AG09319 (cell line): Measurements from ENCODE around the gene MAST2.

Source experiments
- DNase-seq: peaks from one replicate; pipeline ENCODE4 v3.0.0-alpha.2; 2010; ENCODE audit warnings: low read depth; ENCODE audit errors: extremely low read depth
- TF ChIP-seq, protein P1 (sequence below): IDR thresholded peaks from 2 replicates; pipeline ENCODE4 v1.5.1; 2011; ENCODE audit warnings: low read depth, mild to moderate bottlenecking, inconsistent platforms, low read length, moderate library complexity

MAST2 gene

DNA sequence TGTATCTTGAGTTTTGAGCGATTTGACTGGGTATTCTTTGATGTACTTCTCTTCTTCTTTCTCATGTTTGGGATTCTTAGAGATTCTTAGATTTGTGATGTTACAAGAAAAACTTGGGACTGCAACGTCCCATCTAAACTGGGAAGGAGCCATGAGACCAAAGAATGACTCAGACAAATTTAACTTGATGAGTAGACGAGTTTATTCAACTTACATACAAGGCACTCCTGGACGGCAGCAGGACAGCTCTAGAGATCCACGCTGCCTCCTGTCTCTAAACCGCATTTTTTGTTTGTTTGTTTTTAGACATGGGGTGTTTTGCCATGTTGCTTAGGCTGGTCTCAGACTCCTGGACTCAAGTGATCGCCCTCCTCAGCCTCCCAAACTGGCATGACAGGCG, 191.9 kb downstream of the MAST2 start:
- TF ChIP-seq, protein P1, sequence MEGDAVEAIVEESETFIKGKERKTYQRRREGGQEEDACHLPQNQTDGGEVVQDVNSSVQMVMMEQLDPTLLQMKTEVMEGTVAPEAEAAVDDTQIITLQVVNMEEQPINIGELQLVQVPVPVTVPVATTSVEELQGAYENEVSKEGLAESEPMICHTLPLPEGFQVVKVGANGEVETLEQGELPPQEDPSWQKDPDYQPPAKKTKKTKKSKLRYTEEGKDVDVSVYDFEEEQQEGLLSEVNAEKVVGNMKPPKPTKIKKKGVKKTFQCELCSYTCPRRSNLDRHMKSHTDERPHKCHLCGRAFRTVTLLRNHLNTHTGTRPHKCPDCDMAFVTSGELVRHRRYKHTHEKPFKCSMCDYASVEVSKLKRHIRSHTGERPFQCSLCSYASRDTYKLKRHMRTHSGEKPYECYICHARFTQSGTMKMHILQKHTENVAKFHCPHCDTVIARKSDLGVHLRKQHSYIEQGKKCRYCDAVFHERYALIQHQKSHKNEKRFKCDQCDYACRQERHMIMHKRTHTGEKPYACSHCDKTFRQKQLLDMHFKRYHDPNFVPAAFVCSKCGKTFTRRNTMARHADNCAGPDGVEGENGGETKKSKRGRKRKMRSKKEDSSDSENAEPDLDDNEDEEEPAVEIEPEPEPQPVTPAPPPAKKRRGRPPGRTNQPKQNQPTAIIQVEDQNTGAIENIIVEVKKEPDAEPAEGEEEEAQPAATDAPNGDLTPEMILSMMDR, result no peak
- DNase-seq, result no peak

DNA sequence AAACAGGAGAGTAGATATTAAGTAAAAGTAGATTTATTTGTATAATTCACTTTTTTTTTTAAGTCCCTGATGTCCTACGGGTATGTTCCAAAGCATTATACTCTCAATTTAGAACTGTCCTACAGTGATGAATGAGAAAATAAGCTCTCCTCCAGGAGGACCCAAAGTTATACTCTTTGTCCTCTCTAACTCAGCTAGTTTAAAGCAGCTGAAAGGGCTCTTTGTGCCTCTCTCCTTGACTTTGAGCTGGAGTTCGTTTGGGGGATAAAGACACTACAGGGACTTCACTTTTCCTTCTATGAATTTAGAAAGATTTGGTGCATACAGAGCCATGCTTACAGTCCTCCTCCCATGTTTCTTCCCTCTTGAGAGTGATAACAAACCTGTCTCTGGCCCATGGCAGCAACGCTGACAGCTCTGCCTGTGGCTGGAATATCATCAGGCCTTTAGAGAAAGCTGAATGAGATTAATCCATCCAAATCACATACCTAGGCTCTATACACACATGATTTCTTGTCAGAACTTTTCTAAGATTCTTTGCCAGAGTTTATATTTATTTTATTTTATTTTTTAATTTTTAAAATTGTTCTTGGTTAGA, 194.7 kb downstream of the MAST2 start:
- no peak for DNase-seq
- TF ChIP-seq, protein P1, result no peak

DNA sequence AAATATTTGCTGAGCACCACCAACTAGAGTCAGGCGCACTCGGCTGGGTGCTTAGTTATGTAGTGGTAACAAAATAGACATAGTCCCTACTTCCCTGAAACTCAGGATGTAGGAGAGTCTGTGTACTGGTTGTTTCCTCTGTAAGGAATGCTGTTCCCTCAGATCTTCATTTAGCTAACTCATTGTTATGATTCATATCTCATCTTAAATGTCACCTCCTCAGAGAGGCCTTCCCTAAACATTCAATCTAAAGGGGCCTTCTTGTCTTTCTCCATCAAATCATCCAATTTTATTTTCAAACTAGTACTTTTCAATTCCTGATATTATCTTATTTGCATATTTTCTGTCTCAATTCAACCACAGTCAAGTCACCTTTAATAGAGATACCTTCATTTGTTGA, 196.1 kb downstream of the MAST2 start:
- TF ChIP-seq, protein P1, result no peak
- DNase-seq, result no peak

DNA sequence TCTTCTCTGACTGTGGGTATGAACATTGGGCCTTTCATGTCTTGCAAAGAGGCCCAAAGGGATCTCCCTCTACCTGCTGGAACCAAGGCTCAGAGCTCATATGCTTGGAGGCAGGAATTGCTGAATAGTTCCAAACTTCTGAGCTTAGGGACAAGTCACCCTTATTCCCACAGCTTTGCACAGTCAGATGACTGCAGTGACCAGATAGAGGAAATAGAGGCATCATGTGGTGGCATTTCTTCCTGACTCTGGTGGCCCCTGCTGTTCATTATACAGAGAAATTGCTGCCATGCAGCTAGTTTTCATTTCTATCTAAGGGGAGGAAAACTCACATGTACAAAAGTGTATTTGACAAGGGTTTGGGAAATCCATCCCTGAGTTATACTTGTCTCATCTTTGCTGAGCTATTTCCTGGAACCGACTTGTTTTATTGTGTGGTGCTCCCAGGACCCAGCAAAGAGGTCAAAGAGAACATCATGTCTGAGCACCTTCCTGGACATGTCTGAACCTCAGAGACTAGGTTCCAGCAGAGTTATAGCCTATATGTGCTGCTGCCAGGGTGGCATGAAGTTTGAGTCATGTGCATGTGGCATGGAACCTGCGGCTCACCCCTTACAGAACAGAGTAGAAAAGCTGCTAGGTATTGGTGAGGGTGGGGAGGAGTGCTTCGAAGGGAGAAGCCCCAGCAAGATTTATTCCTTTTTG, 197.8 kb downstream of the MAST2 start:
- TF ChIP-seq, protein P1, result no peak
- DNase-seq, result no peak

DNA sequence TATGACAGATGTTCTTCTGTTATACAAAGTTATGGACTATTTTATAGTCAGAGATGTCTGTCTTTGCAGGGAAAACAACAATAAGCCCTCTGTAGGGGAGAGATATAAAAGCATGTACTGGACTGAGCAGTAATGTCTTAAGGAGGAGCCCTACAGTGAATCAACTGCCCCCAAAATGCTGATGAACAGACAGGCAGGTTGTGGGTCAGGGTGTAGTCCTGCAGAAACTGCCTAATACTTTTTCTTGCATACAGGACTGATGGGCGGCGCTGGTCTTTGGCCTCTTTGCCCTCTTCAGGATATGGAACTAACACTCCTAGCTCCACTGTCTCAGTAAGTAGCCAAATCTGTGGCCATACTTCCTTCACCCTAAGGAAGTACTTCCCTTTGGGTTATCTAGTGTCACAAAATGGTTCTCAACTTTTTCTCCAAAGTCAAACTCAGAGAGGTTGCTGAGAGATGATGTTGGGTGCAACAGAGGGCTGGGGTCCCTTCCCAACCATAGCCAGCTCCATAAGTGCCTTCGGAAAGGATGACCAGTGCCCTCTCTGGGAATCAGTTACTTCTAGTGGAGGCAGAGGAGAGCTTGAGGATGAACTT, 199.2 kb downstream of the MAST2 start:
- TF ChIP-seq, protein P1, result no peak
- DNase-seq, result no peak

DNA sequence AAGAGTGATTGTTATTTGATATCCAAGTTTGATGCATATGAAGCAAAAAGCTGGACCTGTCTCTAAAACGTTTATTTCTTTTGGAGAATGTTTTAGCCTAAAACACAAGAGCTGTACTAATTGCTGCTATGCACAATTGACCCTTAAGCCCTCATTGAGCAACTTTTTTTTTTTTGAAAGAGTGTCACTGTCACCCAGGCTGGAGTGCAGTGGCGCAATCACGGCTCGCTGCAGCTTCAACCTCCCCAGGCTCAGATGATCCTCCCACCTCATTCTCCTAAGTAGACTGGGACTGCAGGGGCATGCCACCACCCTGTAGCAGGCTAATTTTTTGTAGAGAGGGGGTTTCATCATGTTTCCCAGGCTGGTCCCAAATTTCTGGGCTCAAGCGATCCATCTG, 199.9 kb downstream of the MAST2 start:
- TF ChIP-seq, protein P1, result no peak
- no peak for DNase-seq

DNA sequence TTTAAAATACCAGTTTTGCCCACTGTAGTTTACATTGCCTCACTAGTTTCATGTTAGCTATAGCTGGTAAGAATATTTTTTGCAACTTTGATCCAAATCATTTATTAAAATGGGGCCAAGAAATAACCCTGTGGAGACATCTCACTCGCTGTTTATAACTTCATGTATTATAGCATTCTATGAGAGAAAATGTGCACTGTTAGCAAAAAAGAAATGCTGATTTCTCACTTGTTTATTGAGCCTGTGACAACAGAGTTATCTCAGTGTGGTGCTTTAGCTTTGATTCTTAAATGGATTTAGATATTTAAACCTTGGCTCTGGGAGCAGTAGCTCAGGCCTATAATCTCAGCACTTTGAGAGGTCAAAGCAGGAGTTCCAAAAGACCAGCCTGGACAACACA, 201.1 kb downstream of the MAST2 start:
- TF ChIP-seq, protein P1, result no peak
- DNase-seq, result no peak
